Raji (cell line): ENCODE results near the gene GOLGA6C.
"Not testable (repeated sequence)": the region's sequence is repeated elsewhere in the genome, so short reads cannot be mapped to it uniquely, and the experiment has no call there.

ENCODE experiments used
- POLR2A ChIP-seq: IDR thresholded peaks from 2 replicates; pipeline ENCODE4 v1.6.1; 2011; ENCODE audit warnings: low read depth, low read length, control low read depth; ENCODE audit not compliant: insufficient read depth

The GOLGA6C gene

GRCh38 chr15:75235760-75236729, 22.1 kb upstream of the GOLGA6C start:
- TF ChIP-seq POLR2A, result no peak

- no peak for TF ChIP-seq POLR2A
Measured at GRCh38 chr15:75237316-75237982, 20.7 kb upstream of the GOLGA6C start.

GRCh38 chr15:75238150-75238549, 20.0 kb upstream of the GOLGA6C start:
- no peak for TF ChIP-seq POLR2A

GRCh38 chr15:75249726-75250125, 8.4 kb upstream of the GOLGA6C start:
- no peak for TF ChIP-seq POLR2A

- TF ChIP-seq POLR2A, result not testable (repeated sequence)
Measured at GRCh38 chr15:75282572-75282971, 24.4 kb downstream of the GOLGA6C start, which contains the start of gene GOLGA6D. Gene GOLGA6D (plus strand): TSS chr15:75282835. CDS start chr15:75282876, 41 bp downstream.

GRCh38 chr15:75302318-75302717, 44.2 kb downstream of the GOLGA6C start:
- TF ChIP-seq POLR2A, result no peak

GRCh38 chr15:75306188-75306587, 48.1 kb downstream of the GOLGA6C start:
- TF ChIP-seq POLR2A, result no peak

GRCh38 chr15:75307778-75308390, 49.8 kb downstream of the GOLGA6C start:
- no peak for TF ChIP-seq POLR2A

GRCh38 chr15:75309711-75310110, 51.6 kb downstream of the GOLGA6C start:
- TF ChIP-seq POLR2A, result no peak

- no peak for TF ChIP-seq POLR2A
Measured at GRCh38 chr15:75313116-75313845, 55.1 kb downstream of the GOLGA6C start.

GRCh38 chr15:75314552-75315290, 56.6 kb downstream of the GOLGA6C start:
- TF ChIP-seq POLR2A, result no peak
